Fibroblast of lung (primary cell): ENCODE data around the gene LILRB4. TPM values are rescaled to one million over a fixed set of nuclear protein-coding genes. Genes with fewer than 3 reads are reported as not detected.
"Not testable (repeated sequence)": the region's sequence is repeated elsewhere in the genome, so short reads cannot be mapped to it uniquely, and the experiment has no call there.

Experiments
- DNase-seq, 2 donors: peaks; one replicate each; pipeline versions ENCODE4 v3.0.0 to v3.0.0-alpha.2; 2010; ENCODE audit warnings: low read depth in 2 of 2
- H2AFZ ChIP-seq: 2 replicates; pipeline ENCODE4 v1.5.1; 2012; ENCODE audit warnings: low read length, control low read depth, inconsistent platforms
- H3K27ac ChIP-seq: 2 replicates; pipeline ENCODE4 v1.5.1; 2011; ENCODE audit warnings: low read length, control low read depth; ENCODE audit not compliant: insufficient read depth
- H3K27me3 ChIP-seq: 2 replicates; pipeline ENCODE4 v1.5.1; 2011; ENCODE audit warnings: mild to moderate bottlenecking, low read length; ENCODE audit not compliant: control insufficient read depth, insufficient read depth
- H3K36me3 ChIP-seq: 2 replicates; pipeline ENCODE4 v1.5.1; 2011; ENCODE audit warnings: low read length; ENCODE audit not compliant: control insufficient read depth, insufficient read depth
- H3K4me1 ChIP-seq: 2 replicates; pipeline ENCODE4 v1.5.1; 2011; ENCODE audit warnings: low read length; ENCODE audit not compliant: control insufficient read depth, insufficient read depth; ENCODE audit errors: extremely low read depth
- H3K4me2 ChIP-seq: 2 replicates; pipeline ENCODE4 v1.5.1; 2011; ENCODE audit warnings: low read length, control low read depth; ENCODE audit not compliant: insufficient read depth; ENCODE audit errors: extremely low read depth
- H3K4me3 ChIP-seq, 4 experiments: fragments of 200-600 bp in 1 of 4; sonication (generic) in 1 of 4; replicated peaks in 1 of 4; 2 replicates each; pipeline ENCODE4 v1.5.1; 2011 to 2016; ENCODE audit warnings: low read length in 4 of 4, low read depth in 3 of 4, mild to moderate bottlenecking in 3 of 4, control low read depth in 2 of 4, inconsistent platforms in 1 of 4, mixed read lengths in 1 of 4; ENCODE audit not compliant: insufficient read depth in 1 of 4; ENCODE audit errors: control extremely low read depth in 1 of 4
- H3K79me2 ChIP-seq: 2 replicates; pipeline ENCODE4 v1.5.1; 2012; ENCODE audit warnings: mild to moderate bottlenecking, low read length, inconsistent platforms; ENCODE audit not compliant: control insufficient read depth, insufficient read depth
- H3K9ac ChIP-seq: 2 replicates; pipeline ENCODE4 v1.5.1; 2011; ENCODE audit warnings: mild to moderate bottlenecking, low read length, control low read depth; ENCODE audit not compliant: insufficient read depth
- H3K9me3 ChIP-seq: 2 replicates; pipeline ENCODE4 v1.5.1; 2012; ENCODE audit warnings: low read depth, low read length; ENCODE audit not compliant: control insufficient read depth, insufficient read depth
- H4K20me1 ChIP-seq: 2 replicates; pipeline ENCODE4 v1.5.1; 2011; ENCODE audit warnings: low read length; ENCODE audit not compliant: control insufficient read depth, insufficient read depth; ENCODE audit errors: extremely low read depth
- EZH2 ChIP-seq: IDR thresholded peaks from 2 replicates; pipeline ENCODE4 v1.5.1; 2012; ENCODE audit warnings: low read length, control low read depth, mild to moderate bottlenecking; ENCODE audit errors: missing control alignments
- polyA plus RNA-seq, 2 donors: library from polyadenylated mRNA; depleted of rRNA in 1 of 2; stranded (reverse) in 1 of 2; unstranded in 1 of 2; fragments of >200 nt; gene quantifications; 2 replicates each; pipeline ENCODE4 v1.2.1, GENCODE V29; 2011 to 2012; ENCODE audit warnings: missing spikeins in 1 of 2
- total RNA-seq: library from RNA; depleted of rRNA; stranded (reverse); fragments of >200 nt; gene quantifications from 2 replicates; pipeline ENCODE4 v1.2.1, GENCODE V29; 2014
- TF ChIP-seq, protein P1 (sequence below), 2 donors: IDR thresholded peaks in 1 of 2; conservative IDR thresholded peaks in 1 of 2; 1 replicate in 1 of 2; 2 replicates in 1 of 2; pipeline ENCODE4 v1.5.1; 2011 to 2012; ENCODE audit warnings: low read length in 2 of 2, control low read depth in 1 of 2, inconsistent platforms in 1 of 2, low read depth in 1 of 2, mild to moderate bottlenecking in 1 of 2

Gene LILRB4
- total and polyA plus RNA-seq, 2 donors (not counting 1 experiment from before 2014, with no cell fraction given): not detected

DNA sequence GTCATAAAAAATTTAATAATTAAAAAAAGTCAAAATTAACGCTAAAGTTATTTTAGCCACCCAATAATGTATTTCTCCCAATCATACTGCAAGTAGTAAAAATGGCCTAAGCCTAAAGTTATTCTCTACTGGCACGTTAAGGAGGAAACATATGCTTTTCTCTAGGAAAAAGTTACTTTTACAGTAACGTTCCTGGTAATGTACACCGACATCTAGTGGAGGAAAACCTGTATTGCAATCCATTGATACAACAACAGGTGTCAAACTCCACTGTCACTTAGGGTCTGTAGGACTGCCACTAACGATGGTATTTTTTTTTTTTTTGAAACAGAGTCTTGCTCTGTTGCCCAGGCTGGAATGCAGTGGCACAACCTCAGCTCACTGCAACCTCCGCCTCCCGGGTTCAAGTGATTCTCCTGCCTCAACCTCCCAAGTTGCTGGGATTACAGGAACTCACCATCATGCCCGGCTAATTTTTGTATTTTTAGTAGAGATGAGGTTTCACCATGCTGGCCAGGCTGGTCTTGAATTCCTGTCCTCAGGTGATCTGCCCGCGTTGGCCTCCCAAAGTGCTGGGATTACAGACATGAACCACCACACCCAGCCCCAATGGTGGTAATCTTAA lies 13.5 kb downstream of the LILRB4 start:
- peak; percentile 5 to 28 for DNase-seq
- not testable (repeated sequence) for H3K36me3 ChIP-seq

DNA sequence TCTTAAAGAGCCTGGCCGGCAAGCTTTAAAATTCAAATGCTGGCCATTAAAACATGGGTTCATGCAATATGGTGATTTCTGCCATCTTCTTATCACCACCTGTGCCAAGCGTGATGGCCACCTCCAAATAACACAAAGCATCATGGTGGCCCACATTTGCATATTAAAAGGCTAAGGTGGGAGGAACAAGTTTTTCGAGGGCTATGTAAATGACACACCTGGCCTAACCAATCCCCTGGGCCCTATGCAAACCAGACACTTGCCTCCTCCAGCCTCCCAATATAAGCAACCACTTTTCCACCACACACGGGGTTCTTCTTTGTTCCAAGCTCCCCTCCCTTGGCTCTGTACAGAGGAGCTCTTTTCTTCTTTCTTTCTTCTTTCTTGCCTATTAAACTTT lies 14.4 kb downstream of the LILRB4 start:
- H3K4me3 ChIP-seq: no peak overlapping the region
- TF ChIP-seq, protein P1, sequence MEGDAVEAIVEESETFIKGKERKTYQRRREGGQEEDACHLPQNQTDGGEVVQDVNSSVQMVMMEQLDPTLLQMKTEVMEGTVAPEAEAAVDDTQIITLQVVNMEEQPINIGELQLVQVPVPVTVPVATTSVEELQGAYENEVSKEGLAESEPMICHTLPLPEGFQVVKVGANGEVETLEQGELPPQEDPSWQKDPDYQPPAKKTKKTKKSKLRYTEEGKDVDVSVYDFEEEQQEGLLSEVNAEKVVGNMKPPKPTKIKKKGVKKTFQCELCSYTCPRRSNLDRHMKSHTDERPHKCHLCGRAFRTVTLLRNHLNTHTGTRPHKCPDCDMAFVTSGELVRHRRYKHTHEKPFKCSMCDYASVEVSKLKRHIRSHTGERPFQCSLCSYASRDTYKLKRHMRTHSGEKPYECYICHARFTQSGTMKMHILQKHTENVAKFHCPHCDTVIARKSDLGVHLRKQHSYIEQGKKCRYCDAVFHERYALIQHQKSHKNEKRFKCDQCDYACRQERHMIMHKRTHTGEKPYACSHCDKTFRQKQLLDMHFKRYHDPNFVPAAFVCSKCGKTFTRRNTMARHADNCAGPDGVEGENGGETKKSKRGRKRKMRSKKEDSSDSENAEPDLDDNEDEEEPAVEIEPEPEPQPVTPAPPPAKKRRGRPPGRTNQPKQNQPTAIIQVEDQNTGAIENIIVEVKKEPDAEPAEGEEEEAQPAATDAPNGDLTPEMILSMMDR (conservative IDR thresholded peaks at IDR 0.05 in 1 of 2, IDR thresholded peaks at IDR 0.05 in 1 of 2; ENCODE audit: low read depth in 1 of 2, low read length in 2 of 2): no peak
- no peak for TF ChIP-seq EZH2
- no peaks in the 10 kb centered on the region for H3K27me3 ChIP-seq
- no peak overlapping the region for H3K27ac ChIP-seq
- no peak for DNase-seq
- no peaks in the 10 kb centered on the region for H3K4me1 ChIP-seq
- no peak overlapping the region for H3K4me2 ChIP-seq
- H4K20me1 ChIP-seq: no peaks in the 10 kb centered on the region
- H3K9ac ChIP-seq: no peak overlapping the region
- H3K36me3 ChIP-seq: no peaks in the 10 kb centered on the region
- H2AFZ ChIP-seq: no peak overlapping the region
- no peaks in the 10 kb centered on the region for H3K79me2 ChIP-seq
- no peaks in the 10 kb centered on the region for H3K9me3 ChIP-seq

More for the DNA sequence above, 13.5 kb downstream of the LILRB4 start:
- not testable (repeated sequence) for H3K4me1 ChIP-seq, H3K4me3 ChIP-seq, H2AFZ ChIP-seq, H4K20me1 ChIP-seq, H3K79me2 ChIP-seq, H3K27me3 ChIP-seq, H3K27ac ChIP-seq, H3K4me2 ChIP-seq, H3K9ac ChIP-seq, H3K9me3 ChIP-seq
- TF ChIP-seq, protein P1 (conservative IDR thresholded peaks at IDR 0.05 in 1 of 2, IDR thresholded peaks at IDR 0.05 in 1 of 2; ENCODE audit: low read depth in 1 of 2, low read length in 2 of 2): peak; percentile 59 to 88

DNA sequence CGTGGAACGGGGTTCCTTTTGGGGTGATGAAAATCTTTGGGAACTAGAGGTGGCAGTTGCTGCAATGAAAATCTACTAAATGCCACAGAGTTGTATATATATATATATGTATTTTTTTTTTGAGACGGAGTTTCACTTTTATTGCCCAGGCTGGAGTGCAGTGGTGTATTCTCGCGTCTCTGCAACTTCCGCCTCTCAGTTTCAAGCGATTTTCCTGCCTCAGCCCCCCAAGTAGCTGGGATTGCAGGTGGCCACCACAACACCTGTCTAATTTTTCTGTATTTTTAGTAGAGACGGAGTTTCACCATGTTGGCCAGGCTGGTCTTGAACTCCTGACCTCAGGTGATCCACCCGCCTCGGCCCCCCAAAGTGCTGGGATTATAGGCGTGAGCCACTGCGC lies 18.8 kb downstream of the LILRB4 start:
- H3K4me1 ChIP-seq, H3K4me2 ChIP-seq, H3K79me2 ChIP-seq, H3K36me3 ChIP-seq, H2AFZ ChIP-seq, H3K9me3 ChIP-seq, H4K20me1 ChIP-seq, H3K4me3 ChIP-seq, H3K27ac ChIP-seq, DNase-seq, H3K9ac ChIP-seq, H3K27me3 ChIP-seq: not testable (repeated sequence)
